Glomerular visceral epithelial cell (primary cell): Measurements from ENCODE around the gene SLC5A12.

ENCODE experiments used
- DNase-seq: peaks from one replicate; pipeline ENCODE4 v3.0.0-alpha.2; 2016; ENCODE audit errors: extremely low spot score

SLC5A12 gene

GRCh38 chr11:26719289-26719973, 2.4 kb downstream of the SLC5A12 start:
- DNase-seq = no peak

DNA sequence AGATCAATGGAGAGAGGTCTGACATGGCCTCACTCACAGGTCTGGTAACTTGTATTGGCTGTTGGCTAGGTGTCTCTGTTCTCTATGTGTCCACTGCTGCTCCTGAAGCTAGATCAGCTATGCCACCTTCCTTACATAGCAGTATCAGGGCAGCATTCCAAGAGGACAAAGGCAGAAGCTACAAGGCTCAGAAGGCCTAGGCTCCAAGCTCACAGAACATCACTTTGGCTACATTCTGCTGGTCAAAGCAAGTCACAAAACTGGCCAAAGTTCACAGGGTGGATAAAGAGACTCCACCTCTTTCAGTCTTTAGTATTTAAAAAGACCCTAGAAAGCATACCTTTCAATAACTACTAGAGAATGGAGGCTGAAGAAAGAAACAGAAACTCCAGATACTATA, 4.1 kb downstream of the SLC5A12 start:
- no peak for DNase-seq

GRCh38 chr11:26715133-26715532, 6.7 kb downstream of the SLC5A12 start:
- DNase-seq = no peak

- DNase-seq = no peak
Observed at GRCh38 chr11:26712497-26712896, 9.4 kb downstream of the SLC5A12 start.

DNA sequence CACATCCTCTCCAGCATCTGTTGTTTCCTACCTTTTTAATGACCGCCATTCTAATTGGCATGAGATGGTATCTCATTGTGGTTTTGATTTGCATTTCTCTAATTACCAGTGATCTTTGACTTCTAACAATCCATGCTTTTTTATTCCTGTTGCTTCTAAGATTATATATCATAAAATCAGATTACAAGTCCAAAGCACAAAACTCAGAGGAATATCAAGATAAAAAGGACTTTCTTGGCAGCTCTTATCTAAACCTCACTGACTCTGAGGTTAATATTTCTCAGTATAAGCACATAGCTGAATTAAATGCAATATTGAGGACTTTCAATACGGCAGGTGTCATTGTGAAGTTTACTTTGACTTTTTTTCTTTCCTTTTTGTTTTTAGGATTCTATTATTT, 11.4 kb downstream of the SLC5A12 start:
- no peak for DNase-seq

GRCh38 chr11:26708736-26709456, 13.0 kb downstream of the SLC5A12 start:
- no peak for DNase-seq

GRCh38 chr11:26706181-26706580, 15.7 kb downstream of the SLC5A12 start:
- DNase-seq = no peak

DNA sequence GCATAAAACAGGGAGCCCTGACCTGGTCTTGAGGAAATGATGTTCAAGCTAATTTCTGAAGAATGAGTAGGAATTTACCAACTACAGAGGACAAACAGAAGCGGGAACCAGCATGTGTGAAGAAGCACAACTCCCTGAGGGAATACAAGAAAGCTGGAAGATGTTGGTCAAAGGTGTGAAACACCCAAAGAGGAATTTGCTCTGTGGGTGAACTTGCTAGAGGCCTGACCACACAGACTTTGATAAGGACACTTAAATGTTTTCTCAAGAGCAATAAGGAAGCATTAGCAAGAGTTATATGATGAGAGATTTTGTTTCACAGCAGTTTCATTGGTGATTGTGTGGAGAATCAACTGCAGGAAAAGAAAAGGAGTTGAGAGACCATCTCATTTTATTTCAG, 17.6 kb downstream of the SLC5A12 start:
- no peak for DNase-seq

DNA sequence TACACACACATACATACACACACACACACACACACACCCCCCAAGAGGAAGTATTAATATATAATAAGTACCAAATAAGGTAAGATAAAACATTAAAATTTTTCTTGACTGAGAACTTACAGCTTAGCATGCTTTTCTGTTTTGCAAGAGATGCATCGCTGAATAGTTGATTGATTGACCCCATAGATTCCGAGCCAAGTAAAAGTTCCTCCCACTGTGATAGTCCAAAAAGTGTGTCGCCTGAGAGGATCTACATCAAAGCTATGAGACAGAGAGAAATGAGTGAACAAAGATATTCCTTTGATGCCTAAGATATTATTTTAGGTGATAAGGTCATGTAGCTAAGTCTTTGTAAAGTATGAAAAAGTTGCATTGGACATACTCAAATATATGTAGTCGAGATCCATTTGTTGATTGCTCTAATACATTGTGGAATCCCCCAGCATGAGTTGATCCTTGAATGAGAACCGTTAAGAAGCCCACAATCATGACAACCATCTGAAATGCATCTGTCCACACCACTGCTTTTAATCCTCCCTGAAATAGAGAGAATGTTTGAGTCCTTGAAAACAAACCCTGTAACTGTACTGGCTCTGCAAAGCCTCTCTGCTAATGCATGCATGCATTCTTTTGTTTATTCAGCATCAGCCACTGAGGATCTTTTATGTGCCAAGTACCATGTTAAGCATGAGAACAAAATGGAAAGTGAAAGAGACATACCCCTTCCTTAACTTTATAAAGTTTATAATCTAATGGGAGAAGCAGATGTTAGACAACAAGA, 18.3 kb downstream of the SLC5A12 start:
- no peak for DNase-seq

- DNase-seq = no peak
Observed at GRCh38 chr11:26702406-26702805, 19.5 kb downstream of the SLC5A12 start.

DNA sequence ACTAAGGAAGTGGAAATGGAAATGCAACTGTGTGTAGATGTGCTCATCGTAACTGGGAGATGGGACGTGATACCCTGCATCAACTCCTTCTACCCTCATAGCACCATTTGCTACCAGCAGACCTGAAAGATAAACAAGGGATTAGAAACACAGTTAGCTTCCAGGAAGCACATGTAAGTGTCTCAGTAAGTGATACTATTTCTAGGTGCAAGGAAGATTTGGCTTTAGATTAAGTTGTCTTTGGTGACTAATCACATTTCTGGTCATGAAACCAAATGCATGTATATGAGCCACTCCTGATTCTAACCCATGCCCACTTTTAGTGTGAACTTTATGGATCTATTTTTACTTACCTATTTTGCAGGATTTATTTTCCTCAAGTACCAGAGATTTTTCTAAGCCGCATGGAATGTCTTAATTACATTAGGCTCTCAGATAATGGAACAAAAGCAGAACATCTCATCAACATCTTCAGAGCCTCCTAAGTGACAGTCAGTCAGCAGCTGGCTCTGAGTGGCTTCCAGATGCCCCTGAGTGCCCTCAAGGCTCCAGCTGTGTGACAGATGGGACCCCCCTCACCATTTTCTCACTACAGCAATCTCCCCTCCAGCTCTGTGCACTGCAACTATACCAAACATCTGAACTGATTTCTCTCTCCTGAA, 21.2 kb downstream of the SLC5A12 start:
- no peak for DNase-seq

- no peak for DNase-seq
Observed at GRCh38 chr11:26698224-26698623, 23.6 kb downstream of the SLC5A12 start.

DNA sequence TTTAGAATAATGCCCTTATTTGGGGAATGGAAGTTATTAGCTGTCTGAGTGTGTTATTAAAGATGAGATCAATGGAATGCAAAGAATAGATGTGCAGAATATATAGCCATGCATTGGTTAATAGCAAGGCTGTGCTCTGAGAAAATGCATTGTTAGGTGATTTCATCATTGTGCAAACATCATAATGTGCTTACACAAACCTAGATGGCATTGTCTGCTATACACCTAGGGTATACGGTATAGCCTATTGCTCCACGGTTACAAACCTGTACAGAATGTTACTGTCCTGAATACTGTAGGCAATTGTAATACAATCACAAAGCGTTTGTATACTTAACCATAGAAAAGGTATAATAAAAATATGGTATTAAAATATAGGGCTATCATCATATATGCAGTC, 25.5 kb downstream of the SLC5A12 start:
- DNase-seq = no peak

GRCh38 chr11:26688701-26689100, 33.2 kb downstream of the SLC5A12 start:
- DNase-seq = no peak

DNA sequence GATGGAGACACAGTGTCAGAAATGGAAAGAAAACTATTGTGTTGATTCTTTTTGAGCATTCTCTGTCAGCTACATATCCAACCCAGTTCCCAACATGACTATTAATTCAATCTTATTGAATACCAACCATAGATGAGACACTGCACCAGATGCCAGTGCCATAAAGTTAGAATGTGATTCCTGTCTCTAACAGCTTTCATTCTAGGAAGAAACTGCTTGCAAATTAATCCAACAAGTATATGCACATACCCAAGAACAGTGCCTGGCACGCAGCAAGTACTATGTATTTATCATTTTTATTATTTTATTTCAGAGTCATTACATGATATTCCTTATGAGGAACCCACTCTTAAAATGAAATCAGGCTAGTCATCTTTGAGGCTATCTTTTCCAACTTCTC, 34.5 kb downstream of the SLC5A12 start:
- no peak for DNase-seq

- no peak for DNase-seq
Observed at GRCh38 chr11:26677566-26677965, 44.3 kb downstream of the SLC5A12 start.

DNA sequence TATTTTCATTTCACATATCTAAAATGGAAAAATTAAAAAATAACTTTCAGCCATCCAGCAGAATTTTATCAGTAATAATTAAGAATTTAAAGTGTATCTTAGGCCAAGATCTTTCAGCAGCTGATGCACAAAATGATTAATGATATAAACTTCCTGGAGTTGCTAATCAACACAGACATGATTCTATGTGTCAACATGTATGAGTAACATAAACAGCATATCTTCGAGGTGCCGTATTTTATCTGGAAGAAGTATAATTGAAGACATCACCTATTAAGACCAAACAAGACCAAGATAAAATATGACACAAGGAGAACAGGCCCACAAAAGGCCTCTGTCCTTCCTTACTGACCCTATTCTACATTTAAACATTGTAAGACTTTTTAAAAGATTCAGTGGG, 45.2 kb downstream of the SLC5A12 start:
- no peak for DNase-seq

- DNase-seq = no peak
Observed at GRCh38 chr11:26675233-26675928, 46.5 kb downstream of the SLC5A12 start.

DNA sequence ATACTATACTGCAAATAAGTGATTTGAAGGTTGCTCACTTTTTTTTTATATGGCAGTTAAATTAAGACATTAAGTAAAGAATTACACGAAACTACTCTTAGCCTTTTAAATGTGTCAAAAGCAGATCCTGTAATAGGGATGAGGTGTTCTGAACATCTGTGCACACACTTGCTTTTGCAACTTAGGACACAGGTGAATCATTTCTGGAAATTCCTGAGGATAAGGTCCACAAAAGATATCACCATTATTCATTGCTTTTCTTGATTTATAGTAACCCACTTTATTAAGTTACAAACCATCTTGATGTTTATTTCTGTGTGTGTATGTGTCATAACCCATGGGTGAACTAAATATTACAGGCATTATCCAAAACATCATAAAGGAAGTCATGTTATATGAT, 55.9 kb downstream of the SLC5A12 start:
- DNase-seq = no peak

DNA sequence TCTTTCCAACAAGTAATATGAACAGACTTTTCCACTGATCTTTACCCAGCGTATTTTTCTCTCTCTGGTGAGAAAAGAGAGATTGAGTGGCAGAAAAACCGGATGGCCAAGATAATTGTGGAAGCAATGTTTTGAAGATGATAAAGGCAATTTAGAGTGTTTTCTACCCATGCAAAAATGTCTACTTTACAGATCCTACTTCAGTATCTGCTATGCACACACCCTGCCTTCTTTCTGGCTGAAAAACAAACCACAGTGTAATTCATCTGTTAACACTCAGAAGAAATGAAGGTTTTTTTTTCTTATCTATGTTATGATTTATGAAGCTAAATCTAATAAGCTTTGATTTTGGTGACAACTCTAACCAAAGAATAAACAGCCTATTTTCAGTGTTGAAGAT, 56.8 kb downstream of the SLC5A12 start:
- no peak for DNase-seq

DNA sequence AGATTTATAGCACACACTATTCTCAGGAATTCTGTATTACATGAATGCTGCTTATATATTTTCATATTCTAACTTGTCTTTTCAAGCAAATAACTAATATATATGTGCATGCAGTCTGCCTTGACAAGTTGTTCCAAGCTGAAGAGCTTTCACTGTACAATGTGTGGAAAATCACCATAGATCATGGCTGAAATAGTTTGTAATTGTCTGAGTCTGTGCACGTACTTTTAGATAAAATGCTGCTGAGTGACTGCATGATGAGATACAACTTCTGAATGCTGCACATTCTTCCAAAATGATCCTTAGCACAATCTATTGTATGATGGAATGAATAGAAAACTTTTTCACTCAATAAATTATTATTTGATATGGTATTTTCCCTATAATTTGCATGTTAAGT, 58.9 kb downstream of the SLC5A12 start:
- no peak for DNase-seq

- DNase-seq = no peak
Observed at GRCh38 chr11:26655287-26655686, 66.6 kb downstream of the SLC5A12 start.
